Stimulated activated CD4-positive, alpha-beta T cell treated with anti-CD3 and anti-CD28 coated beads, TNF-alpha, amount 100 ng/mL, for 4 hours (primary cell): ENCODE data around the gene MYEOV.

Experiments
- DNase-seq, 3 experiments: peaks; one replicate each; pipeline ENCODE4 v3.0.0-alpha.2; 2020; ENCODE audit warnings: low read depth in 3 of 3

Gene MYEOV

GRCh38 chr11:69317401-69318092, 23.6 kb downstream of the MYEOV start:
- DNase-seq: no peak

GRCh38 chr11:69318093-69318420, 24.1 kb downstream of the MYEOV start:
- DNase-seq: no peak

GRCh38 chr11:69319255-69320106, 25.5 kb downstream of the MYEOV start:
- no peak for DNase-seq

DNA sequence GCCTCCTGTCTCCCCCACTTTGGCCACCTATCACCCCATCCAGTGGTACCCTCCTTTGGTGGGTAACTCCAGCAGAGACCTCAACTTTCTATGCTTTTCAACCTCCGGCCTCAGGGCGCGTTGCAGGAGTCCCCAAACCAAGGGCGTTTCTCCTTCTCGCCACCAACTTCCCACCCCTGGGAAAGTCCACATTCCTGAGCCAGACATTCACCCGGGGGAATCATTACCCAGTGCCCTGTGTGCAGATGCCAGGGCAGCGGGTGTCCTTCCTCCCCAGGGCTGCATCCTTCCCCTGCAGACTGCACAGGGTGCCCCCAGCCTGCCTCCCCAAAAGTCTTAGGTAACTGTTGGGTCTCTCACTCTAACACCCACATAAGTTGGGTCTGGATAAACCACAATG, 26.4 kb downstream of the MYEOV start:
- DNase-seq: no peak

DNA sequence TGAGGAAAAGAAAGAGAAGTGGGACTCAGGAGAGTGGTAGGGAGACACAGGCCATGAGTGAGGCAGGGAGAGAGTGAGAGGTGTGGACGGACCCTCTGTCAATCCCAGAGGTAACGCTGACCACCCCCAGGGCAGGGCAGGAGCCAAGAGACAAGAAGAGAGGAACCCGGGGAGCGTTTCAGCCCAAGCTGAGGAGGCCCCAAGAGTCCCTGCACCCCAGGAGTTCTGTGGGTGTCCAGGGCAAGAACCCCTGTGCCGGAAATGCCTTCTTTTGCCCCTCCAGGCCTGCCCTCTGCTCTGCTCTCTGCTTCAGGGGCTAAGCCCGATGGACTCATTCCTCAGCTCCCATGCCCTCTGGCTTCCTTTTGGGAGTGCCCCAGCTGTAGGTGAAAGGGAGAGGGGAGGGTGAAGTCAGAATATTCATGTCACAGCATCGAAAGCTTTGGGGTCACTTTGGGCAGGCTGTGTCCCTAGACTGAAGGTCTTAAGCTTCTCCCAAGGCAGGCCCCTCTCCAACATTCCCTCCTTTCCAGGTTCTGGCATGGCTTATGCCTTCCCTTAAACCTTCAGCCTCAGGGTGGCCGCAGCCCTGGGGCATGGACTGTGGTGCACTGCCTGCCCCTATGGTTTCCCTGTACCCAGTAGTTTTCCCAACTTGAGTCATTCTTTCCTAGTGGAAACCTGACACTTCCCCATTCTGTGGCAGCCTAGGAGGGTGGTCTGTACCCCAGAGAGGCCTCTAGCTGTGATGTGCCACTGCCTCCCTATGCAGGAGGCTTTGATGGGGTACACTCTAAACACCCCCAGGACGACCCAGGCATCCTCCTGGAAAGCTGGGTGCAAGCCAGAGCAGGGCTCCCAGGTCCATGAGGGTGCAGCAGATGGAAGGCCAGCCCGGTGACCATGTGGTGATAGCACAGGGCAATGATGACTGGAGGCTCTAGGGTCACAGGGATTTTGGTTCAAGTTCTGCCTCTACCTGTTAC, 27.1 kb downstream of the MYEOV start:
- no peak for DNase-seq

GRCh38 chr11:69321877-69322361, 28.0 kb downstream of the MYEOV start:
- no peak for DNase-seq

DNA sequence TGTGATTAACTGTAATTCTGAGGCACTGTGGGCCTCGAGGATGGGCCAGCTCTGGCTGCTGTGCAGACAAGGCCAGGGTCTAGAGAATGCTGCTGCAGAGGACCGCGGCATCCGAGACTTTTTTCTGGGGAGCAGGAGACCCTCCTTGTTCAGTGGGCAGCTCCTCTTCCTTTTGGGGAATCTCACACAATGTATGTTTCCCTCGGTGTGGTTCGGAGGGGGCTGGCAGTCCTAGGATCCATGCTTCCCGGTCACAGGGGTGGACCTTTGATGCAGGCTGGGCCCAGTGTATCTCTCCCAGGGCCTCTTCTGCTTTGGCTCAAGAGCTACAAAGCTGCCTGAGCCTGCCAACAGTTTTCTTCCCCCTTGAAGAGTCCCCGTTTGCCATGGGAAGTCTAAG, 31.5 kb downstream of the MYEOV start:
- DNase-seq: no peak

DNA sequence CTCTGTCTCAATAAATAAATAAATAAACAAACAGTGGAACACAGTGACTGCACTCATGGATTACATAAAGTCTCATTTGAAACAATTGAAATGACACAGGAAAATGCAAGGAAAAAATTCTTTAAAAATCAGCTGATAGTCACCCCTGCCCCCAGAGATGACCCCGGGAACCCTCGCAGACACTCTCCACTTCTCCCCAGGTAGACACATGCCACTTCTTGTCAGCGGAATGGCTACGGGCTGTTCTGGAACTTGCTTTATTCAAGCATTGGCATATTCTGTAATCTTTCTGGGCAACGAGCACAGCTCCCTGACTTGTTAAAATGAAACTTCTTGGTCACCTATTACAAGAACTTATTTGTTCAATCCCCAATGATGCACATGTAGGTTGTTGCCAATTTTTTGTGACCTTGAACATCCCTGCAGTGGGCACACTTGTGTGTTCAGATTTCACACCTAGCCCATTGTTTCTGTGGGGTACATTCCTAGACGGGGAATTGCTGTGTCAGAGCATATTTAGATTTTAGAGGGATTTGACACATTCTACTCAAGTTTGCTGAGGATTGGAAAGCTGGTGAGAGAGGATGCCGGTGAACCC, 32.8 kb downstream of the MYEOV start:
- DNase-seq: no peak

DNA sequence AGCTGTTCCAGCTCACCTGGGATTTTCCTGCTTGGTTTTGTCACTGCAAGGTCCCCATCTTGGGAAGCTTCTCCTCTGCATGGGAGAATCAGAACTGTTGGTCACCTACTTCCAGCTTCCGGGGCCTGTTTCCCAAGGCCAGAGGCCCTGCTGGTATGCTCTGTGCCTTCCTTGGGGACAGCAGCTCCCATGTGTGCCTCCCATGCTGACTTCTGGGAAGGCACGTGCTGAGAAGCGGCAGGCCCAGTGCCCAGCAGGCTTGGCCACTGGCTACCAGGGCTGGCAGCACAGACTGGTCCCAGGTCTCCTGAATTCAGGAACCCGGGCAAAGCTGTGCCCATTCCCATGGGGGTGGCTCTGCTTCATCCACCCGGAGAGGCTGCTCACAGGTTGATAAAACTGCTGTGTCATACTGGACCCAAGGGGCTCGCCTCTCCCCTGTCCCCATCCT, 33.8 kb downstream of the MYEOV start:
- DNase-seq: no peak

GRCh38 chr11:69328231-69328630, 34.3 kb downstream of the MYEOV start:
- no peak for DNase-seq

GRCh38 chr11:69329581-69329980, 35.6 kb downstream of the MYEOV start:
- no peak for DNase-seq

DNA sequence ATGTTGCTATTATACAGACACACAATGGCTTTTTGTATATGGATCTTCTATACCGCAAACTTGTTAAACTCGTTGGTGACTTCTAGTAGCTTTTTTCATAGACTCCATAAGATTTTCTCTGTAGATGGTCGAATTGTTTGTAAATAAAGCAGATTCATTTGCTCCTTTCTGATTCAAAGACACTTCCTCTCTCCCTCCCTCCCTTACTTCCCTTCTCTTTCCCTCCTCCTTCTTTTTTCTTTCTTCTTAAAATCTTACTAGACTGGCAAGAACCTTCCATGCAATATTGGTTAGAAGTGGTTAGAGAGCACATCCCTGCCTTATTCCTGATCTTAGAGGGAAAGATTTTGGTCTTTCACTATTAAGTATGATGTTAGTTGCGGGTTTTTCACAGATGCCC, 36.4 kb downstream of the MYEOV start:
- DNase-seq: no peak

GRCh38 chr11:69333149-69333710, 39.3 kb downstream of the MYEOV start:
- no peak for DNase-seq

DNA sequence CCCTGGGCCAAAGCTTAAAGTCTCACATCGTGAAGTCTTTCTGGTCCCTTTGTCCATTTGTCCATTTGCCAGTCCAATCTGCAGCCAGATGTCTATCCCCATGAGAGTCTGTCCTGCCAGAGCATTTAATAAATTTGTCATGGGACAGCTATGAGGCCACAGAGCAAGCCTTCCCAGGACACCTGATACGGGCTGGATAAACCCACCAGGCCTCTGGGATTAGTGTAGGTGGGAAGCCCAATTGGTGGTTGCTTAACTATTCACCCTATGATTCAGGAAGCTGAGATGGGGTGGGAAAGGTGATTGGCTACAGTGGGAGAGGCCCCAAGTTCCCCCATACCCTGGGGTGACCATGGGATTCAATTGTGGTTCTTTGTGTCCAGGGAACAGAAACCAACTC, 39.9 kb downstream of the MYEOV start:
- DNase-seq: no peak

DNA sequence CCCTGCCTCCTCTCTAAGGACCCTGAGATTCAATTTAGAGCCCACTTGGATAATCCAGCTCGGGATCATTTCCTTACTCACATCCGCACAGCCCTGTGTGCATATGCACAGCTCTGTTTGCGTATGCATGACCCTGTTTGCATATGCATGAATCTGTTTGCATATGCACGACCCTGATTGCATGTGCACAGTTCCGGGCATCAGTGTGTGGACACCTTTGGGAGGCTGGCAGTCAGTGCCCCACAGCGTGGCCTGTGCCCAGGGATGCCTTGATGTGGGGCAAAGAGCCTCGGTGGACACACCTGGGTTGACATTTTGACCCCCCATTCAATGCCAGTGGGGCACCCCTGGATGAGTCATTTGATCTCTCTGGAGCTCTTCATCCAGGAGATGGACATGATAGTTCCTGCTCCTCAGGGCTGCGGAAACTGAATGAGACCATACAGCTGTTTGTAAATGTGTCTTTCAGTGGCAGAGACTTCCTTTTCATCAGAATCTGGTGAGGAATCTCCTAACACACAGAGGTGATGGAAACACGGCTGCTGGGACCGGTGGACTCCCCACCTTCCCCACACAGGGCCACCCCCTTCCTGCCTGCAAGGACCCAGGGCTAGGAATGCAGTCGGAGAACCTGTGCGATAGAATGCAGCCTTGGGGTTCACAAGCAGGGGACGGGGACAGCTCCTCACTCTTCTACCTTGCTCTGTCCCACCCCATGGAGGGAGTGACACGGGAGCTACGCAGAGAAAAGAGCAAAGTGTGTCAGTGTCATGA, 41.2 kb downstream of the MYEOV start:
- no peak for DNase-seq

DNA sequence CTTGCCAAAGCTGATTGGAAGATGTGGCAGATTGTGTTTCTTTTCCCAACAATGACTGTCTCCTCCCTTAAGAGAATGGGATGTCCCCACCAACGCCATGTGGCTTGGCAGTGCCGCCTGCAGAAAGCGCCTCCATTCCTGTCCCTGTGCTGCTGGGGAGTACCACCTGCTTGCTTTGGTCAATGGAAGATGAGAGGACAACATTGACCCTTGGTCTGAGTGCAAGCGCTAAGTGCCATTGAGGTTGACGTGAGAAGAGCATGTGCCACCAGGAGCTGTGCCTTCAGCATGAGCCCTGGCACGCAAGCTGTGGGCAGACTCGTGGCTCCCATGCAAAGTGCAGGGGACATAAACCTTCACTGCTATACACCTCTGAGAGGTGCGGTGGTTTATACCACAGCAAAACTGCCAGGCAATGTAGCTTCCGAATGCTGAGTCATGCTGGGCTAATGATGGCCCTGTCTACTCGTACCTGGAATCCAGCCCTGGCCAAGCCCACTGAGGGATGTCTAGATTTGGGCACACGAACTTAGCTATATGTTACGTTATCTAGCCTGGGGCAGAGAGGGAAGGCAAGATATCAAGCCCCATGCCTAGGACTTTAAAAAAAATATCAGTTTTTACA, 41.9 kb downstream of the MYEOV start:
- DNase-seq: no peak

GRCh38 chr11:69337211-69337721, 43.3 kb downstream of the MYEOV start:
- DNase-seq: peak; percentile 18 to 46 (median 26)

DNA sequence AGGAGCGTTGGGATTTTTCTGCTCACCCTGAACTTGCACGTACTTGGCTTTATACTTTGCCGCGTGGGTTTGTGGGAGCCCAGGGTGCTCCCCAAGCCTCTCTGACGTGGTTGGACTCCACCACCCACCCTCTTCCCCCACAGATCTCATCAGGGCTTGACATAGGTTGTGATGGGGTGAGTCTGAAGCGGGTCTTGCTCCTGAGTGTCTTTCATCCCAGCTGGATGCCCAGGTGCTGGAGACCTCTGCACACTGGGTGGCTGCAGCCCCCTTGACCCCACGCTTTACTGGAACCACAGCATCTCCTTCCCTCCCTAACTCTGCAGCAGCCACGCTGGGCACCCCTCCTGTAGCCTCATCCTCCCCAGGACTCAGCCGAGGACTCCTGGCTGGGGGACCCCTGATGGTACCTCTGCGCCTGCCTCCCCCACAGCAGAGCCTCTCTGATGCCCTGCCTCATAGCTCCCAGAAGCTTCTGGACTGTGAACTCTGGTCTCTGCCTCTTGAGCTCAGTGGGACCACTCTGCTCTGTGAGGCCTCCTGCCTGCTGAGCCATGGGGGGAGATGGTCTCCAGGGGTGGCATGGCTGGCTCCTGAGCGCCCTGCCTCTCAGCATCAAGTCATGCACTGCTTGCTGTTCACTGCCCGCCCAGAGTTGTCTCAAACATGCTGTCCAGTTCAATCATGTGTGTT, 45.2 kb downstream of the MYEOV start:
- no peak for DNase-seq

DNA sequence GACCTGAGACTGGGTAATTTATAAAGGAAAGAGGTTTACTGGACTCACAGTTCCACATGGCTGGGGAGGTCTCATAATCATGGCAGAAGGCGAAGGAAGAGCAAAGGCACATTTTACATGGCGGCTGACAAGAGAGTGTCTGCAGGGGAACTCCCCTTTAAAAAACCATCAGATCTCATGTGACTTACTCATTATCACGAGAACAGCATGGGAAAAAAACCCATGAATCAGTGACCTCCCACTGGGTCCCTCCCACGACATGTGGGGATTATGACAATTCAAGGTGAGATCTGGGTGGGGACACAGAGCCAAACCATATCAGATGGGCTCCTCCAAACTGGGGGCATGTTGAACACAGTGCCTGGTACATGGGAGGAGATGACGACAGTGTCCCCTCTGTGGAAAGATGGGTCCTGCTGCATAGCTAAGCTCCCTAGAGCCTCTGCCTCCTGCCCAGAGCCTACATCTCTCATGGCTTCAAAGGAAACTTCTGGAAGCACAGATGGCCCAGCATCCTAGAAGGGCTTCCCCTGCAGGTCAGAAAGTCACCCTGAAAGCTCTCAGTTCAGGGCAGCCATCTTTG, 46.1 kb downstream of the MYEOV start:
- peak in 1 of 3 experiments; percentile 20 for DNase-seq
